ENCODE results near the gene SH3BP4. TPM values are rescaled to one million over a fixed set of nuclear protein-coding genes. Genes with fewer than 3 reads are reported as not detected.

SH3BP4 gene
- total RNA-seq, 1 experiment from 2014 or later = 93.8 TPM

DNA sequence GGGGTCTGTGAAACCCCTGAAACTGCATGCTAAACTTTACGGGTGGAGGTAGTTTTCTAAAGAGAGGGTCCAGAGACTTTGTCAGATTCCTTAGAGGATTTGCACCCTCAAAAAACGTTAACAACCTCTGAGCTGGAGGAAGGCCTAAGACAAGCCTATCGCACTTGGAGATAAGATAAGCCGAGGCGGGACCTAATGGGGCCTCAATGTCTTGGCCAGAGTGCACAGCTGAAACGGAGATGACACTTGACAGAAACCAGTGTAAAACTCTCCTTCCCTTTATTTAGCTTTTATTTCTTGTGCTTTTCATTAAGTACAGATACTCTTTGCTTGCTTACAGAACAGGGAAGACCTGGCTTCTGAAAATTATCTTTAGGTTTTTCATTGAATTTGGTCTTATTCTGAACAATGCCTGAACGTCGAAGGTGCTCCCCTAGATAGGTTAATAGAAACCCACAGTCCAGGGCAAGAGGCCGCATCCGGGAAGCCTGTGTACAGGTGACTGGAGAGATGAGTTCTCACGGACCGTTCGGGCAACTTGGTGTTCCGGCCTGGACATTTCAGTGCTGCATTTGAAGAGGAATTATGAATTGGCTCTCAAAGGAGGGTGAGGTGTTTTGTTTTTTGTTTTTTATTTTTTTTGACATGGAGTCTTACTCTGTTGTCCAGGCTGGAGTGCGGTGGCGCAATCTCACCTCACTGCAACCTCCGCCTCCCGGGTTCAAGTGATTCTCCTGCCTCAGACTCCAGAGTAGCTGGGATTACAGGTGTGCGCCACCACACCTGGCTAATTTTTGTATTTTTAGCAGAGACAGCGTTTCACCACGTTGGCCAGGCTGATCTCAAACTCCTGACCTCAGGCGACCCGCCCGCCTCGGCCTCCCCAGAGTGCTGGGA is 49.7 kb downstream of the SH3BP4 start:
- no CpG with 5 or more reads among the region's 25 CpGs for WGBS (ENCODE audit: extremely low coverage, insufficient read length, low lambda C conversion rate)
- no peaks in the 10 kb centered on the region for H3K79me1 ChIP-seq (ENCODE audit: insufficient read depth, low read depth, low read length, poor library complexity, severe bottlenecking)
- H3K27ac ChIP-seq (ENCODE audit: insufficient read length, low read depth, low read length) = no peak overlapping the region
- H3K4me1 ChIP-seq (ENCODE audit: insufficient read depth, low read length) = peaks cover 3% of the 10 kb centered on the region; the same call in 1 of the 2 replicates
- H2BK12ac ChIP-seq (ENCODE audit: insufficient read length, low read depth, low read length) = no peak overlapping the region
- no peaks in the 10 kb centered on the region for H3K23me2 ChIP-seq (ENCODE audit: insufficient read length, low read depth, low read length, poor library complexity, severe bottlenecking)
- H4K5ac ChIP-seq (ENCODE audit: insufficient read length, low read depth, low read length) = no peak overlapping the region
- H3K14ac ChIP-seq (ENCODE audit: insufficient read depth, low read length) = no peak overlapping the region; the same call in 1 of the 2 replicates
- H2BK20ac ChIP-seq (ENCODE audit: low read depth, low read length, poor library complexity, severe bottlenecking) = no peak overlapping the region
- H4K91ac ChIP-seq (ENCODE audit: insufficient read length, low read depth, low read length) = no peak overlapping the region
- no peak overlapping the region for H2BK15ac ChIP-seq (ENCODE audit: low read depth, low read length)
- Mint-ChIP-seq H3K36me3 (ENCODE audit: insufficient read depth in 1 of 3, low read depth in 3 of 3) (peaks cover 16 to 66% (median 66%) of the 10 kb centered on the region in 3 experiments), H3K4me1 (peaks cover 70 to 79% of the 10 kb centered on the region in 2 experiments), H3K27ac (peak overlapping the region in 2 of 3 experiments; percentile 62 to 86; a peak in 4 of 7 replicates), H3K27me3 (ENCODE audit: low read depth) (no peaks in the 10 kb centered on the region), H3K4me3 (no peak overlapping the region), H3K9me3 (no peaks in the 10 kb centered on the region; a peak in 1 of 5 replicates)
- H3K9me3 ChIP-seq (ENCODE audit: control insufficient read depth, low read depth, low read length) = no peaks in the 10 kb centered on the region
- no peak overlapping the region for H2BK120ac ChIP-seq (ENCODE audit: low read depth, low read length, poor library complexity, severe bottlenecking)
- H3K18ac ChIP-seq (ENCODE audit: insufficient read length, low read depth, low read length) = no peak overlapping the region
- no peak overlapping the region for H3K9ac ChIP-seq (ENCODE audit: extremely low read depth, insufficient read length, low read length)
- H2AK5ac ChIP-seq (ENCODE audit: insufficient read length, low read length) = no peak overlapping the region
- DNase-seq = no peak
- no peak overlapping the region for H3K56ac ChIP-seq (ENCODE audit: insufficient read length, low read depth, low read length)
- H3K23ac ChIP-seq (ENCODE audit: insufficient read length, low read depth, low read length) = no peak overlapping the region
- H3T11ph ChIP-seq (ENCODE audit: low read length) = no peak overlapping the region
- no peaks in the 10 kb centered on the region for H4K20me1 ChIP-seq (ENCODE audit: control insufficient read depth, insufficient read depth, insufficient read length)
- H3K4me2 ChIP-seq (ENCODE audit: insufficient read depth, insufficient read length, low read length) = no peak overlapping the region
- no peak overlapping the region for H3K4ac ChIP-seq (ENCODE audit: low read depth, low read length)
- no peak overlapping the region for H2BK5ac ChIP-seq (ENCODE audit: insufficient read length, low read length)
- H4K8ac ChIP-seq (replicated peaks; ENCODE audit: insufficient read length, low read depth, low read length) = no peak overlapping the region
- no peak overlapping the region for H2AFZ ChIP-seq (ENCODE audit: low read length)
- H3K27me3 ChIP-seq (ENCODE audit: insufficient read depth, low read length) = no peaks in the 10 kb centered on the region
- peaks cover 2% of the 10 kb centered on the region; the same call in 1 of the 2 replicates for H3K79me2 ChIP-seq (ENCODE audit: insufficient read depth, low read length)
- TF ChIP-seq, protein P1, sequence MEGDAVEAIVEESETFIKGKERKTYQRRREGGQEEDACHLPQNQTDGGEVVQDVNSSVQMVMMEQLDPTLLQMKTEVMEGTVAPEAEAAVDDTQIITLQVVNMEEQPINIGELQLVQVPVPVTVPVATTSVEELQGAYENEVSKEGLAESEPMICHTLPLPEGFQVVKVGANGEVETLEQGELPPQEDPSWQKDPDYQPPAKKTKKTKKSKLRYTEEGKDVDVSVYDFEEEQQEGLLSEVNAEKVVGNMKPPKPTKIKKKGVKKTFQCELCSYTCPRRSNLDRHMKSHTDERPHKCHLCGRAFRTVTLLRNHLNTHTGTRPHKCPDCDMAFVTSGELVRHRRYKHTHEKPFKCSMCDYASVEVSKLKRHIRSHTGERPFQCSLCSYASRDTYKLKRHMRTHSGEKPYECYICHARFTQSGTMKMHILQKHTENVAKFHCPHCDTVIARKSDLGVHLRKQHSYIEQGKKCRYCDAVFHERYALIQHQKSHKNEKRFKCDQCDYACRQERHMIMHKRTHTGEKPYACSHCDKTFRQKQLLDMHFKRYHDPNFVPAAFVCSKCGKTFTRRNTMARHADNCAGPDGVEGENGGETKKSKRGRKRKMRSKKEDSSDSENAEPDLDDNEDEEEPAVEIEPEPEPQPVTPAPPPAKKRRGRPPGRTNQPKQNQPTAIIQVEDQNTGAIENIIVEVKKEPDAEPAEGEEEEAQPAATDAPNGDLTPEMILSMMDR (conservative IDR thresholded peaks at IDR 0.05) = no peak
